ENCODE data around the gene GARS1. TPM values are rescaled to one million over a fixed set of nuclear protein-coding genes. Genes with fewer than 3 reads are reported as not detected.

The GARS1 gene
- total RNA-seq, 1 donor from 2014 or later = 83.7 TPM

DNA sequence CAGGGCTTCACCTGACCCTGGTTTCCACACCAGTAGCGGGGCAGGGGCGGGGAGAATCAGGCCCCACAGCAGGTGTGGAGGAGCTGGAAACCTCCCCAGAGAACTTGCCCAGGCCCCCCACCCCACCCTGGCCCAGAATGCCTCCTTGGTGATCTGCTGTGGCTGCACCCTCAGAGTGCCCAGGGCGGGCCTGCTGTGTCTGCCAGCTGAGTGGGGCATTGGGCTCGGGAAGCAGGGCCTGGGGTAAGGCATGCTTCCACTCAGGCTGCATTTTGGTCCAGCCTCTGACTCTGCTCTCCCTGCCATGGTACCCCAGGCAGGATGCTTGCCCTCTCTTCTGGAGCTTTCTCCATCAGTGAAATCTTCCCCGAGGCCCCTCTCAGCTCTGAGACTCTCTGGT lies 88.6 kb downstream of the GARS1 start:
- DNase-seq (ENCODE audit: extremely low spot score in 2 of 2) = no peak
- TF ChIP-seq POLR2A (IDR thresholded peaks at IDR 0.05) = no peak
- TF ChIP-seq POLR2AphosphoS5 (IDR thresholded peaks at IDR 0.05; ENCODE audit: insufficient read depth in 1 of 2, low read depth in 1 of 2) = no peak
- TF ChIP-seq, protein P1, sequence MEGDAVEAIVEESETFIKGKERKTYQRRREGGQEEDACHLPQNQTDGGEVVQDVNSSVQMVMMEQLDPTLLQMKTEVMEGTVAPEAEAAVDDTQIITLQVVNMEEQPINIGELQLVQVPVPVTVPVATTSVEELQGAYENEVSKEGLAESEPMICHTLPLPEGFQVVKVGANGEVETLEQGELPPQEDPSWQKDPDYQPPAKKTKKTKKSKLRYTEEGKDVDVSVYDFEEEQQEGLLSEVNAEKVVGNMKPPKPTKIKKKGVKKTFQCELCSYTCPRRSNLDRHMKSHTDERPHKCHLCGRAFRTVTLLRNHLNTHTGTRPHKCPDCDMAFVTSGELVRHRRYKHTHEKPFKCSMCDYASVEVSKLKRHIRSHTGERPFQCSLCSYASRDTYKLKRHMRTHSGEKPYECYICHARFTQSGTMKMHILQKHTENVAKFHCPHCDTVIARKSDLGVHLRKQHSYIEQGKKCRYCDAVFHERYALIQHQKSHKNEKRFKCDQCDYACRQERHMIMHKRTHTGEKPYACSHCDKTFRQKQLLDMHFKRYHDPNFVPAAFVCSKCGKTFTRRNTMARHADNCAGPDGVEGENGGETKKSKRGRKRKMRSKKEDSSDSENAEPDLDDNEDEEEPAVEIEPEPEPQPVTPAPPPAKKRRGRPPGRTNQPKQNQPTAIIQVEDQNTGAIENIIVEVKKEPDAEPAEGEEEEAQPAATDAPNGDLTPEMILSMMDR (IDR thresholded peaks at IDR 0.05) = no peak
- no peak overlapping the region for H3K4me3 ChIP-seq
- no peaks in the 10 kb centered on the region for H3K9me3 ChIP-seq
- no peaks in the 10 kb centered on the region for H3K36me3 ChIP-seq
- H3K27ac ChIP-seq = no peak overlapping the region
- intact Hi-C loops (cut with DNase I) = no loop called here
- peaks cover 18% of the 10 kb centered on the region for H3K4me1 ChIP-seq
- no peaks in the 10 kb centered on the region for H3K27me3 ChIP-seq

Other genes with a start within 250 kb of the GARS1 start
- 14.5 TPM for gene NOD1, start 116.1 kb upstream of the GARS1 start, total RNA-seq
- 21.6 TPM for gene GGCT, start 90.0 kb upstream of the GARS1 start, total RNA-seq
- not detected for gene CRHR2, start 87.6 kb downstream of the GARS1 start, total RNA-seq
- 5.6 TPM for gene INMT, start 157.3 kb downstream of the GARS1 start, total RNA-seq
- gene MINDY4, start 176.5 kb downstream of the GARS1 start, total RNA-seq = 10.3 TPM